NCI-H1694 (cell line): Measurements from ENCODE around the gene AUP1.
"Not testable (repeated sequence)": the region's sequence is repeated elsewhere in the genome, so short reads cannot be mapped to it uniquely, and the experiment has no call there.

Experiments used
- DNase-seq: peaks from one replicate; lab custom pipeline; 2025; lab: John Stamatoyannopoulos, UW

AUP1 gene, protein sequence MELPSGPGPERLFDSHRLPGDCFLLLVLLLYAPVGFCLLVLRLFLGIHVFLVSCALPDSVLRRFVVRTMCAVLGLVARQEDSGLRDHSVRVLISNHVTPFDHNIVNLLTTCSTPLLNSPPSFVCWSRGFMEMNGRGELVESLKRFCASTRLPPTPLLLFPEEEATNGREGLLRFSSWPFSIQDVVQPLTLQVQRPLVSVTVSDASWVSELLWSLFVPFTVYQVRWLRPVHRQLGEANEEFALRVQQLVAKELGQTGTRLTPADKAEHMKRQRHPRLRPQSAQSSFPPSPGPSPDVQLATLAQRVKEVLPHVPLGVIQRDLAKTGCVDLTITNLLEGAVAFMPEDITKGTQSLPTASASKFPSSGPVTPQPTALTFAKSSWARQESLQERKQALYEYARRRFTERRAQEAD

DNA sequence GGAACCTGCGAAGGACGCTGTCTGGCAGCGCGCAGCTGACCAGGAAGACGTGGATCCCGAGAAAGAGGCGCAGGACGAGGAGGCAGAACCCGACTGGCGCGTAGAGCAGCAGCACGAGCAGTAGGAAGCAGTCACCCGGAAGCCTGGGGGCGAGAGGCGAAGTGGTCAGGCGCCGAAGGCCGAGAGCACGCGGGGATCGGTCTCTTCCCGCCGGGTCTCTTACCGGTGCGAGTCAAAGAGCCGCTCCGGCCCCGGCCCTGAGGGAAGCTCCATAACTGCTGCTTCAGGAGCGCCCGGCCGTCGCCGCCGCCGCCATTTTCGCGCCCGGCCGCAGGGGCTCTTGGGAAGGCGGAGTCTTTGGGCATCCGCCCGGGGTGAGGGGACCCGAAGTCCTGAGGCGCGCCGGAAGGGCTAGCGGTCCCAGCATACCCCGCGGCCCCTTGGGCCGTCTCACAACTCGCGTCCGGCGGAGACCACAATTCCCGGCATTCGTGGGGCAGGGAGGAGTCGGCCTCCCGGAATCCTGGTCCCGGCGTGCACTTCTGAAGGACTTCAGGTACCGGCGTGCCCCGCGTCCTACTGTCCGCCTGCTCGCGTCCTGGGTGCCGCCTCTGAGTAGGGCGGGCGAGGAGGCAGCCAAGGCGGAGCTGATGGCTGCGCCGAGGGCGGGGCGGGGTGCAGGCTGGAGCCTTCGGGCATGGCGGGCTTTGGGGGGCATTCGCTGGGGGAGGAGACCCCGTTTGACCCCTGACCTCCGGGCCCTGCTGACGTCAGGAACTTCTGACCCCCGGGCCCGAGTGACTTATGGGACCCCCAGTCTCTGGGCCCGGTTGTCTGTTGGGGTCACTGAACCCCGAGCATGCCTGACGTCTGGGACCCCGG is at the start of gene AUP1, which contains the start of gene HTRA2:
Gene AUP1 (minus strand): TSS at position 350 of the 882 bp plus-strand sequence. CDS start 77 bp downstream, at position 273.
Gene HTRA2 (plus strand): TSS at position 577 of the 882 bp plus-strand sequence. CDS start 74 bp downstream, at position 651.
- DNase-seq: peak; percentile 93

DNA sequence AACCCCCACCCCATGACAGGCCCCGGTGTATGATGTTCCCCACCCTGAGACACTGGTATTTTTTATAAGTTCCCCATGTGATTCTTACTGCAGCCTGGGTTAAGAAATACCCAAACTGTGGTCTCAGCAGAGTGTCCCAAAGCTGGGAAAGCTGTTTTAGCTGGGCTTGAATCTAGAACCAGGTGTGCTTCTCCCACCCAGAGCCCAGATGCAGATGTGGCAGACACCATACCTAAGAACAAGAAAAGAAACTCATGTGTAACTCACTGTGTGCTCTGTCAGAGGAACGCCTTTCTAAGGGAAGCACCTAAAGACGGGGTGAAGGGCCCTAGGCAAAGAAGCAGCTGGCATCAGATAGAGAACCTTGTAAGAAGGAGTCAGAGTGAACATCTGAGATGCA is 48.9 kb upstream of the AUP1 start:
- no peak for DNase-seq

DNA sequence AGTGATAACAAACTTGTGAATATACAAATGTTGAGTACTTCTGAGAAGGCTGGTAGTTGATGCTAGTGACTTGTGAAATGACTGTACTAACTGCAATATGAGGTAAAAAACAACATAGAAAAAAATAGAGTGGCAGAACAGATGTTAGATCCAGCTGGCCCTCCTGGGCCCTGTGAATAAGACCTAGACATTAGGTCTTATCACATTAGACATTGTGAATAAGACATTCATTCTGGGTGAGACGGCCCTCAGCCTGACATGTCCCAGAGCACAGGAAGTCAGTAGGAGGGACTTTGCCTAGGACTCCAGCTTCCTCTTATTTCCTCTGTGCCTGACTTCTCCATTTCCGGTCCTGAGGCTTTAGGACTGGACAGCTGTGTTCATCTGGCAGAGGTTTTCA is 47.9 kb upstream of the AUP1 start:
- no peak for DNase-seq

DNA sequence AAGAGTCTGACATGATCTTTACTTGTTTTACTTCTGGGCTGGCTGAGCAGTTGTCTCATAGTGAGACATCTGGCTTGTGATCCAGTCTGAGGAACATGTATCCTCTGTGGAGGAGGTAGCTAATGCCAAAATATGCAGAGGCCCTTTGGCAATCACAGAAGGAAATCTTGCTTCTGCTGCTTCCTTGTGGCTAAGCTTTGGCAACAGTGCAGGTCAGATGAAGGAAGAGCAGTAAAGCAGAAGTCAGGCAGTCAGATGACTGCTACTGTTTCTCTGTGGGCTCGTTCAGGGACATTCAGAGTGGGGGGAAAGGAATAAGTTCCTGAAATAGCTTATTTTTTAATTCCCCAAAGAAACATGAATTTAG is 47.3 kb upstream of the AUP1 start:
- no peak for DNase-seq

DNA sequence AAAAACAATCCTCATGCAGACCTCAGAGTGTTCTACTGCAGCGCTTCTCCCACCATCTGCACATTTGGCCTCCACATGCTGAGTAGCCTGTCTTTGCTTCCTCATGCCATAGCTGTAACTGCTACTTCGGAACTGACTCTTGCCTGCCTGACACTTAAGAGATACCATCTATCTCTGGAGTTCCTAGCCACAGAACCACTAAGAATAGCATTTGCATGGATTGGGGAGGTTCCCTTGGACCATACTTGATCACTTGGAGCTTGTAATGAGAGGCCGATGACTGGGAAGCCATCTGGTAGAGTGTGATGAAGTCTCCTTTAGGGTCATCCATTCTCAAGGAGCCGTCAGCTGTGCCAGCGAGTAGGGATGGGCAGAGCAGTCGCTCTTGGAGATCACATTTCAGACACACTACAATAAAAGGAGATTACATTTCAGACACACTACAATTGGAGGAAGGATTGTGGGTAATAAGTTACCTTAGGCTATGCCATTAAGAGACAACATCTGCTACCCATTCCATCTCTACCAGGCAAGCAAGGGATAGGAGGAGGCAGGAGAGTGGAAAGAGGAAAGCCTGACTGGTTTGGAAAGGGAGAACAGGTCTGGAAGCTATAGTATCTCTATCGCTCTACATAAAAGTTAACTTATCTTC is 46.8 kb upstream of the AUP1 start:
- DNase-seq: no peak

GRCh38 chr2:74575320-74575719 is 45.8 kb upstream of the AUP1 start:
- DNase-seq: peak; percentile 11

DNA sequence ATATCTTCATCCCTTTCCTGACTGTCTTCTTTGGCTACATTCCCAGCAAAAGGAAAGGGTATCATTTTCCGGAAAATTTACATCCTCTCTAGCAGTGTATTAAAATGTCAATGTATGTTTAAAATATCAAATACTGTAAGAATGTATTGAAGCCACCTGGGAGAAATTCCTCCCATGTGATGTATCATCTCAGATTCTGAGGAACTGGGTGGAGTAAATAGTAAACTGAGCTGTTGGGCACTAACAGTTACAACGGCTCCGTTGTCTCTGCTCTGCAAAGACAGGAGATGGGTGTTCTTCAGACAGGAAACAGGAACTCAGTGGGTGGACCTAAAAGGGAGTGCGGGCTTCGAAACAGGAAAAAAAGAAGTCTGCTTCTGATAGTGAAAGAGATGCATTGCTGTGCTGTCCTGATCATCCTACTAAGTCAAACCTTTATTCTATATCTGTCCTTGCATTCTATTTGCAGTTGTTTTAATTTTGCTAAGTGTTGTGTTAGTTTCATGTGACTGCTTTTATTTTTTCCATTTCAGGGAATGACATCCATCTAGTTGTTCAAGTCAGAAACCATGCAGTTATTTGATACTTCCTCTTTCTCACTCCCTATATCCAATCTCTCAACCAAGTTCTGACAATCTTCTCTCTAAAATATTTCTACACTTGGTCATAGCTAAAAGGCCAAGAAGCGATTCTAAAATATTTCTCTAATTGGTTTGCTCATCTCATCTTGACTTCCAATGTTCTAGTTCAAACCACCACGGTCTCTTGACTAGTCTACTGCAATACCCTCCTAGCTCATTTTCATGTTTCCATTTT is 44.4 kb upstream of the AUP1 start:
- no peak for DNase-seq

- no peak for DNase-seq
Measured at GRCh38 chr2:74572178-74572925, 42.8 kb upstream of the AUP1 start.

GRCh38 chr2:74571058-74571457 is 41.6 kb upstream of the AUP1 start:
- no peak for DNase-seq

GRCh38 chr2:74569686-74570085 is 40.2 kb upstream of the AUP1 start:
- no peak for DNase-seq

- no peak for DNase-seq
Measured at GRCh38 chr2:74567881-74568280, 38.4 kb upstream of the AUP1 start.

- DNase-seq: no peak
Measured at GRCh38 chr2:74566754-74567085, 37.2 kb upstream of the AUP1 start.

- no peak for DNase-seq
Measured at GRCh38 chr2:74566076-74566753, 36.7 kb upstream of the AUP1 start.

DNA sequence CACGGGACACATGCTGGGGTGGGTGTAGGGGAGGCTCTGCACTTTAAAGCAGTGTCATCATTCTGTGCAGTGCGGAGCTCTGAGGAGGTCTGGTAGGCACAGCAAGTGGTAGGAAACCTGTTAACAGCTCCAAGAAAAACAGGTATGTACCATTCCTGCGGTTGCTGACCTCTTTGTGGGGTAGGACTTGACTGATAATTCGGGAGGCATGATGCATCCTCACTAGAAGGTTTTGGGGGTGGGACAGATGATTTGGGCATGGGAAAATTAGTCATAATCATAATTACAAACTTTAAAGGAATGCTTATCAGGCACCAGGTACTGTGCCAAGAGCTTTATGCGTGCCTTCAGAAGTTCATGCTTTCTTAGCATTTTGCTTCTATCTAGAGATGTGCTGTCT is 34.7 kb upstream of the AUP1 start:
- DNase-seq: no peak

DNA sequence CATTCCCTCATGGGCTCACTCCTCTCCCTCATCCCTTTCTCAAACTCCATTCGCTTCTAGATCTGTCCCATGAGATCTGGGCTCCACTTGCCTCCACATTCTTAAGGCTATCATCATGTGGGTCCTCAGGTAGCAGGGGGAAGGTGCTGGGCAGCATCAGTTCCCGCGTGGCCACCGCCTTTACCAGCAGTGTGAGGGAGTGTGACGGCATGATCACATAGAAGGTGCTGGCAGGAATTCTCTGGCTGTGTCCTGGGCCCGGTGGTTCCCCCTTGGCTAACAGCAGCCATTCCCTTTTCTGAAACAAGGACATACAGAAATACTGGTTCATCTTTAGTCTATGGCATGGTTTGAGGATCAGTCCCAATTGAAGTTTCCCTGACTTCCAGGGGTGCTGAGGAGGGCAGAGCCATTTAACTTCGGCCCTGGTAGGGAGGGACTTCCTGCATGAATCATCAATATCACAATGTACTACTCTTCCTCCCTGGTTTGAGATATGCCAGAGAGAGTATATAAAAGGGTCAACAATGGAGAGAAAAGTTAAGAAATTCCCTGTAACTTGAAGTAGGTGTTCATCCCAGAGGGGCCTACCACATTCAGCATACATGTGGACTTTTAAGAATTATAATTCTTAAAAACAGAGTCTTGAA is 32.7 kb upstream of the AUP1 start:
- DNase-seq: no peak

GRCh38 chr2:74561022-74561421 is 31.5 kb upstream of the AUP1 start:
- DNase-seq: not testable (repeated sequence)

- DNase-seq: no peak
Measured at GRCh38 chr2:74560591-74560990, 31.1 kb upstream of the AUP1 start.

GRCh38 chr2:74559912-74560311 is 30.4 kb upstream of the AUP1 start:
- no peak for DNase-seq

GRCh38 chr2:74558284-74559230 is 29.1 kb upstream of the AUP1 start:
- no peak for DNase-seq
